ENCODE measurements around the gene LMF2.
"Not testable (repeated sequence)": the region's sequence is repeated elsewhere in the genome, so short reads cannot be mapped to it uniquely, and the experiment has no call there.

LMF2 gene

DNA sequence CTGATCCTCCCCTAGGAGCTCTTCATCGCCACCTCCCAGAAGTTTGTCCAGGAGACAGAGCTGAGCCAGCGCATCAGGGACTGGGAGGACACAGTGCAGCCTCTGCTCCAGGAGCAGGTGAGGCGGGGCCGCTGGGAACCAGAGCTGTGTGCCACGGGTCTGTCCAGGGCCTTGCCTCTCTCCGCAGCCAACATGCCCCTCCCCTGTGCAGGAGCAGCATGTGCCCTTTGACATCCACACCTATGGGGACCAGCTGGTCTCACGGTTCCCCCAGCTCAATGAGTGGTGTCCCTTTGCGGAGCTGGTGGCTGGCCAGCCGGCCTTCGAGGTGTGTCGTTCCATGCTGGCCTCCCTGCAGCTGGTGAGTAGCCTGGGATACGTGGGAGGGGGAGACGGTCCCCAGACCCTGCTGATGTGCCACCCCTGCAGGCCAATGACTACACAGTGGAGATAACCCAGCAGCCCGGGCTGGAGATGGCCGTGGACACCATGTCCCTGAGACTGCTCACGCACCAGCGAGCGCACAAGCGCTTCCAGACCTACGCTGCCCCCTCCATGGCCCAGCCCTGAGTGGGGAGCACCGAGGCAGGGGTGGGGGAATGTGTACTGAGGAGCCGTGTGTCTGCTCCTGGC, 15.4 kb upstream of the LMF2 start:
- DNase-seq: no peak

DNA sequence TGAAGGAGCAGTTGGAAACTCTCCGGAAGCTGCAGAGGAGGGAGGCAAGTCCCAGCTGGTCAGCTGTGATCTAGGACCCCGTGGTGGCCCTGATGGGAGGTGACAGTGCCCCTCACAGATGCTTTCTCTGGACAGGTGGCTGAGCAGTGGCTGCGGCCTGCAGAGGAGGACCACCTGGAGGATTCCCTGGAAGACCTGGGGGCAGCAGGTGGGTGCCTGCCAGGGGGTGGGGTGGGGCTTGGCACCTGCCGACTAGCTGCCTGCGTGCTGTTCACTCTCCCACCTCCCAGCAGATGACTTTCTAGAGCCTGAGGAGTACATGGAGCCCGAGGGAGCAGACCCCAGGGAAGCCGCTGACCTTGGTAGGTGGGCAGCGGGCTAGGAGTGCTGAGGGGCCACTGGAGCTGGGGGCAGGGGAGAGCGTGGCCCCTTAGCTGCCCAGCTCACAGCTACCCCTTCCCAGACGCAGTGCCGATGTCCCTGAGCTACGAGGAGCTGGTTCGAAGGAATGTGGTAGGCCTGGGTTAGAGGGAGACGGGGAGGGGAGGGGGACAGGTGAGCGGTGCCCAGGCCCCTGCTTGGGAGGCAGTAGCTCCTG, 14.8 kb upstream of the LMF2 start:
- DNase-seq: no peak

DNA sequence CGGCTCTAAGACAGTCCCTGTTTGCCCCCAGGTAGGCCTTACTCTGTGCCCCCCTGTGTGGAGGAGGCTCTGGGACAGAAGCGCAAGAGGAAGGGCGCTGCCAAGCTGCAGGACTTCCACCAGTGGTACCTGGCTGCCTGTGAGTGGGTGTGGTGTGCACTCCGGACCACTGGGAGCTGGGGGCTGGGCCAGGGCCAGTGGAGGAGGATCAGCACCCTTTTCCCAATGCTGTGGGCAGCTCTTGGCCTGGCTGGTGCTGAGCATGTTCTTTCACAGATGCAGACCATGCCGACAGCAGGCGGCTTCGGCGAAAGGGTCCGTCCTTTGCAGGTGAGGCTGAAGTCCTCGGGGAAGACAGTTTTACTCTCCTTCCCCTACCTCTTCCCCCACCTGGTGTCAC, 14.2 kb upstream of the LMF2 start:
- DNase-seq: no peak

DNA sequence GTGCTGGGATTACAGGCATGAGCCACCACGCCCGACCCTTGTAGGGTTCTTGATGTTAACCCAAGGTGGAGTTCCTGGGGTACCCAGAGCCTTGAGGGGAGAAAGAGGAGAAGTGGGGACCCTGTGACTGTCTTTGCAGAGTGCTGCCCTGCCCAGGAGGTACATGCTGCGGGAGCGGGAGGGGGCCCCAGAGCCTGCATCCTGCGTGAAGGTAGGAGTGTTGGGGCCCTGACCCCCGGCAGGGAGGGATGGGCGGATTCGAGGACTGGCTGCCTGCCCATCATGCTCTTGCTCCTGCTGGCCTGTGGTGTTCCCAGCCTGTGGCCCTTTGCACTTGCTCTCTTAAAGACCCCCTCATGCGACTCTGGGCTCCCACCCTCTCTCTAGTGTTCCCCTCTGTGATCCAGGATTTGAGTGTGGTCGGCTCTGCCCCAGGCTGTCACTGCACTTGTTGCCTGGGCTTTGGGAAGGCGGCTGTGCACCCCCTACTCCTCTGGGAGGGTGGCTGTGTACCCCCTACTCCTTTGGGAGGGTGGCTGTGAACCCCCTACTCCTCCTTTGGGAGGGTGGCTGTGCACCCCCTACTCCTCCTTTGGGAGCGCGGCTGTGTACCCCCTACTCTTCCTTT, 13.4 kb upstream of the LMF2 start:
- DNase-seq: no peak

DNA sequence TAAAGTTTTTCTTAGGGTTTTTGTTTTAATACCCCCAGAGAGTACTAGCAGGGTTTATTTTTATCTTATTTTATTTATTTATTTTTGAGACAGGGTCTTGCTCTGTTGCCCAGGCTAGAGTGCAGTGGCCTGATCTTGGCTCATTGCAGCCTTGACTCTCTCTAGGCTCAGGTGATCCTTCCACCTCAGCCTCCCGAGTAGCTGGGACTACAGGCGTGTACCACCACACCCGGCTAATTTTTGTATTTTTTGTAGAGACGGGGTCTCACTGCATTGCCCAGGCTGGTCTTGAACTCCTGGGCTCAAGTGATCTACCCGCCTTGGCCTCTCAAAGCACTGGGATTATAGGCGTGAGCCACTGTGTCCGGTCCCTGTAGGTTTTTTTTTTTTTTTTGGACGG, 12.7 kb upstream of the LMF2 start:
- DNase-seq: not testable (repeated sequence)

DNA sequence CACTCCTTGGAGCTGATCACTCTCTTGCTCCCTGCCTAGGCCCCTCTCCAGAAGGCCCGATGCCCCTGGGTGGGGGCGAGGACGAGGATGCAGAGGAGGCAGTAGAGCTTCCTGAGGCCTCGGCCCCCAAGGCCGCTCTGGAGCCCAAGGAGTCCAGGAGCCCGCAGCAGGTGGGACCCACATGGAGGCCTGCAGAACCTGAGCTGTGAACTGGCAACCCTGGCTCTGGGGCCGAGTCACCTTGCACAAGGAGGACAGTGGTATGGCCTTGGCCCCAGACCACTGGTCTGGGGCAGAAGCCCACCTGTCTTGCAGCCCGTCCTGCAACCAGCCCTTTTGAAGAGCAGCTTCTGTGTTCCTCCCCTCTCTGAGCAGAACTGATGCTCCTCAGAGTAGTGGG, 11.6 kb upstream of the LMF2 start:
- no peak for DNase-seq

DNA sequence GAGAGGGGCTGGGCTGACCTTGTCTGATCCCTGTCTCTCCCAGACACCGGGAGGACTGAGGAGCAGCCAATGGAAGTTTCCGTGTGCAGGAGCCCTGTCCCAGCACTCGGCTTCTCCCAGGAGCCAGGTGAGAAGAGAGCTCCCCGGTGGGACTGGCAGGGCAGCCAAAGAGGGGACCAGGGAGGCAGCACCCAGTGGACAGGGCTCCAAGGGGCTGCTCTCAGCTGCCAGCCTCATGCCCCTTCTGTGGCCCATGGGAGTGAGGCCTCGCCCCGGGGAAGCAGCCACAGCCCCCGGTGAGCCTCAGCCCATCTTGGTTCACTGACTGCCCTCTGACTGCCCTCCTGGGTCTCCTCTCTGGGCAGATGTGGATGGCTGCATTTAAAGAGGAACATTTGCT, 11.1 kb upstream of the LMF2 start:
- no peak for DNase-seq

DNA sequence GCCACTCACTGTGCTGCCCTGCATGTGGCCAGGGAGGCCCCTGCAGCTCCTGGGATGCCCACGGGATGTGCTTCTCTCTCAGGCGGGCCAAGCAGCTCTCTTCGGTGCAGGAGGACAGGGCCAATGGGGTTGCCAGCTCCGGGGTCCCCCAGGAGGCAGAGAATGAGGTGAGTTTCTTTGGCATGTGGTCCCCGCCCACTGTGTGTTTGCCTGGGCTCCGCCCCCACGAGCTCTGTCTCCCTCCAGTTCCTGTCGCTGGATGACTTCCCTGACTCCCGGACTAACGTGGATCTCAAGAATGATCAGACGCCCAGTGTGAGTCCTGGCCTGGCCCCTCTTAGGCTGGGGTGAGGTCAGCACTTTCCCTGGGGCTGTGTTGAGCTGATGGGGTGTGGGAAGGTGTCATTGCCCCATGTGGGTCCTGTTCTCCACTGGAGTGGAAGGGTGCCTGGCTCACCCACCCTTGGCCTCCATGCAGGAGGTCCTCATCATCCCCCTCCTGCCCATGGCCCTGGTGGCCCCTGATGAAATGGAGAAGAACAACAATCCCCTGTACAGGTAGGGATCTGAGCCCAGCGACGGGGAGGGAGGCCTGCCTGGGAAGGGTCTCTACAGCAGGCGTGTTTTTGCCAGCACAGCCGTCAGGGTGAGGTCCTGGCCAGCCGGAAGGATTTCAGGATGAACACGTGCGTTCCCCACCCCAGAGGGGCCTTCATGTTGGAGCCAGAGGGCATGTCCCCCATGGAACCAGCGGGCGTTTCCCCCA, 10.2 kb upstream of the LMF2 start:
- no peak for DNase-seq

DNA sequence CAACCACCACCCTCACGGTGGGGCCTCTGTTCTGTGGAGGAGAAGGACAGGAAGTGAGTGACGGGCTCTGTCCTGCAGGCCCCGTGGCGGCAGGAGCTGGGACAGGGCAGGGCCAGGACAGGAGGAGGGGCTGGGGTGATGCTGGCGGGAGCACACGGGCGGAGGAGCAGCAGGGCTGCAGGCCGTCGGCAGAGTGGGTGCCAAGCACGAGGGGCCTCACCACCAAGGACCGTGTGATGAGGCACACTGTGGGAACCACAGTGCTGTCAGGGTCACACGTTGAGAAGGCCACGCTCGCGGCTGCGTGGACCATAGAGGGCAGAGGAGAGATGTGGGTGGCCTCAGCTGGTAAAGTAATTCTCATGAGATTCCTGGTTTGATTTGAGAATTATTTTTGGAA, 9.4 kb upstream of the LMF2 start:
- no peak for DNase-seq

DNA sequence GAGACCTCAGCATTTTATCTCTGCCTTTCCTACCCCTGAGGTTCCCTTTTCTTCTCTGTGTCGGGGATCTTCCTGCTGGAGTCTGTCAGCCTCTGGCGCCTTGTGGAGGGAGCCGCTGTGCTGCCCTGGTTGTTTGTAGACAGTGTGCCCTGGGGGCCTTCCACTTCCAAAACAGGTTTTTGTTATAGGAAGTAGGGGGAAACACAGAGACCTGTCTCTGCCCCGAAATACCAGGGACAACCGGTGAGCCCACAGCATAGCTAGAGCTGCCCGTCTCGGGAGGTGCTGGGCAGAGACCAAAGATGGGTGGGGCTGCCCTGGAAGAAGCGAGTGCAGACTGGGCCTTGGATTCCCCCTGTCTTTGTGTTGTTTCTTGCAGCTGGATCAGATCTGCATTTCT, 8.6 kb upstream of the LMF2 start:
- no peak for DNase-seq

DNA sequence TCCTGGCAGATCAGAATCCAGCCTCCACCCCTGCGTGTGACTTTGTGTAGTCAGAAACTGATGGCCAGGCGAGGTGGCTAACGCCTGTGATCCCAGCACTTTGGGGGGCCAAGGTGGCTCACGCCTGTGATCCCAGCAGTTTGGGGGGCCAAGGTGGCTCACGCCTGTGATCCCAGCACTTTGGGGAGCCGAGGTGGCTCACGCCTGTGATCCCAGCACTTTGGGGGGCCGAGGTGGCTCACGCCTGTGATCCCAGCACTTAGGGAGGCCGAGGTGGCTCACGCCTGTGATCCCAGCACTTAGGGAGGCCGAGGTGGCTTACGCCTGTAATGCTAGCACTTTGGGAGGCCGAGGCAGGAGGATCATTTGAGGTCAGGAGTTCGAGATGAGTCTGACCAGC, 5.7 kb upstream of the LMF2 start:
- no peak for DNase-seq

DNA sequence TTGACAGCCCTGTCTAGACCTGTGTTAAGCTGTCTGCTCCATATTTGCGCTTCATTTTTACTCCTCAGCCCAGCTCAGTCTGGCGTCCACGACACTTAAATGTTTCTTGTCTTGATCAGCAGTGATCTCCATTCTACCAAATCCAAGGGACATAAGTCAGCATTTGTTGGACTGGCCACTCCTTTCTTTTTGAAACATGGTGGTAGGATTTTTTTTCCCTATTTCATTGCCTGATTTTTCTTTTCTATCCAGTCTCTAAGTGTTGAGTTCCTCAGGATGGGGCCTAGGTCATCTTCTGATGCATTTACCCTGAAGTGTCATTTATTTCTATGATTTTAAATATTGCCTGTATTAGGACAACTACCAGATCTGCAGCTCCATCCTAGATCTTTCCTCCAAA, 1.4 kb upstream of the LMF2 start:
- DNase-seq: no peak

DNA sequence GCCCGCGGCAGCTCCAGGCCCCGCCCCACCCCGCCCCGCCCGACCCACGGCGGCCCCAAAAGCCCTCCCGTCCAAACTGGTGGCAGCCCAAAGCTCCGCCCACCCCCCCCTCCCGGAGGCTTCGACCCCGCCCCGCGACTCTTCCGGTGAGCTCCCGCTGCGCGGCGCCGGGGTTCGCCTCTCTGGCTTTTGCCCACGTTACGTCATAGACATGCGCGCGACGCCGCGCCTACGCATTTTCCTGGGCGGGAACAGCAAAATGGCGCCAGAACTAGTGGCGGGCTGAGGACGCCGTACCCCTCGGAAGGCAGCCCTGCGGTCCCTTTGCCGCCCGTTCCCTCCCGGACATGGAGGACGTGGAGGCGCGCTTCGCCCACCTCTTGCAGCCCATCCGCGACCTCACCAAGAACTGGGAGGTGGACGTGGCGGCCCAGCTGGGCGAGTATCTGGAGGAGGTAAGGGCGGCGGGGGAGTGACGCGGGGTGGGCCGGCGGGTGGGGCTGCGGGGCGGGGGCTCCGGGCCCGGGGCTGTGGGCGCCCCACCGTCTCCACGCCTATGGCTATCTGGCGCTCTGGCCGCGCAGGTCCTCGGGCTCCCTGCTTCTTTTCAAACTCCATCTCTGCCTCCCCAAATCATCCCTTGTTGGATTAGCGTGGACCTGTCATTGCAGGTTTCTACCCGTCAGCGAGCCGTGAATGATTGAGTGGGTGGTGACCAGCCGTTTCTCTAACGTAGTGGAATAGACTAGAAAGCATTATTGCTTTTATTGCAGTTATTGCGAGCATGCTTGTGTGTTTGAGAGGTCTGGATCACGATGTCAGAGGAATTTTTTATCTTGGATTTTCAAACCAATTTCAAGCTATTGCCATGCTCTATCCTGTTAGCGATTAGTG, 736 bp upstream of the LMF2 start, which contains the start of gene NCAPH2:
Gene NCAPH2, plus strand, starts transcription at position 234 of the 894 bp plus-strand sequence. Its CDS starts 114 bp downstream, at position 348.
- DNase-seq: peak; percentile 97

DNA sequence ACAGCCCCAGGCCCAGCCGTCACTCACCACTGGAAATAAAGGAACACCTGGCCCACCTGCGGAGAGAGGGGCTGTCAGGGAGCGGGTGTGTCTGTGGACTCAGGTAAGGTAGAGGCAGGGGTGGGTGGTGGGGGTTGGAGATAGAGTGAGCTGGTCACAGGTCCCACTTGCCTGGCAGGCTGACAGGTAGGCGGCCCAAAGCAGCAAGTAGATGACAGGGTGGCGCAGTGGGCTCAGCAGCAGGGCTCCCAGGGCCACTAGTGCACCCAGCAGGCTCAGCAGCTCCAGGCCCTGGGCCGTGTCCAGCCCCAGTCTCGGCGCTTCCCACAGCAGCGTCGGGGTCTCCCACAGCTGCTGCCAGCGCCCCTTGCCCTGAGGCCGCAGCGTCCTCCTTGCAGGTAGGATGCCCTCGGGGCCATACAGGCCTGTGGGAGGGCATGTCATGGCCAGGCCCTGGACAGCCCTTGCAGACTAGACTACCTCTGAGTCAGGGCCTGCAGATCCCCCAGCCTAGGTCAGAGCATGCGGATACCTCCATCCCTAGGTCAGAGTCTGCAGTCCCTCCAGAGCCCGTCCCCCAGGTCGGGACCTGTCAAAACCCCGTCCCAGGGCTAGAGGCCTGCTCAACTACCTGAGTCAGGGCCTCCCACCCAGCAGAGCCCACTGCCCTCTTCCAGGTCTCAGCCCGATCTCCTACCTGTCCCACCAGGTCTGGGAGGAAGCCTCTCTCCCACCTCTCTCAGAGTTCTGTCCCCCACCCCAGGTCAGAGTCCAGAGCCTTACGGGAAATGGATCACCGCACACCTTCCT, 686 bp downstream of the LMF2 start:
- DNase-seq: no peak

DNA sequence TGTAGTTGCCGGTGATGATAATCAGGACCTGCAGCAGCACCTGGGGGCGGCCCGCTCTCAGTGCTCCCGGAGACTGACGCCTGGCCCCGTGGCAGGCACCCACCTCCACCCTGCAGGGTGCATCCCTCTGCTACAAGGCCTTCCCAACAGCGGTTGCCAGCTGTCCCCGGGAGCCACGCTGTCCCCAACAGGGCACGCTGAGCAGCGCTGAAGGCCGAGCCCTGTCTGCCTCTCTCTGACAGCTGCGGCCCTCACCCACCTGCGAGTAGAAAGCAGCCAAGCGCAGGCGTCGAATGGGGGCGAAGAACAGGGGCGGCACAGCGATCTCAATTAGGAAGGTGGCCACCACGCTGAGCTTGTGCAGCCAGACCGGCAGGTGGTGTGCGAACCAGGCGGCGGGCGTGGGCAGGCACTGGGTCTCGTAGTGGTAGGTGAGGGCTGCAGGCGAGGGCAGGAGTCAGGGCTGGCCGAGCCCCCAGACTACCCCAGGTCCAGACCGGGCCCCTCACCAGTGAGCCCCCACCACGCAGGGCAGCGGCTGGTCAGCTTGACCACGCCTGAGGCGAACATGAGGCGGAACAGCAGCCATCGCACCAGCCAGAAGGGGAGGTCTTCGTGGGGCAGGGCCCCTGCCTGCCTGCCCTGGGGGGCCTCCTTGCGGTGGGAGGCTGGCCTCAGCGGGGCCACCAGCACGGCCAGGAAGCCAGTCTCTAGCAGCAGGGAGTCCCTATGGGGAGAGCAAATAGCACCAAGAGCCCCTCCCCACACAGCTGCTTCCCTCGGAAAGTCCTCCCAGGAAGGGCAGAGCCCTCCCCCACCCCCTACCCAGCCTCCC, 1.5 kb downstream of the LMF2 start:
- DNase-seq: no peak

DNA sequence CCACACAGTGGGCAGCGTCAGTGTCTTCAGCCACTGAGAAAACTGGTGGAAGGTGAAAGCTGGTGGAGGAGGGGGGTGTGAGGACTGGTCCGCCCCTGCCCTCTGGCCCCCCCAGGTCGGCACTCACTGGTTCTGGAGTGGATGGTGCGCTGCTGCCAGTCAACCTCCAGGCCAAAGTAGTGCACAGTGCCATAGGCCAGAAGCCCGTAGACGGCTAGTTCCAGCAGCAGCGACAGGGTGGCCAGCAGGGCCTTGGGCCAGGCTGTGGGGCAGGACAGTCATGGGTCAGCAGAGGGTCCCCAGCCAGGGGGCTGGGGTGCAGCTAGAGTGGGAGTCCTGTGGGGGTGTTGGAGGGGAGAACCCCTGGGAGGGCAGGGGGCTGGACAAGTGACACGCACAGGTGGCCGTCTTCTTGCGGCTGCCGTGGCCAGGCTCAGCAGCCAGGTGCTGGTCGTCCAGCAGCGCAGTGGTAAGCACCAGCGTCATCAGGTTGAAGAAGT, 2.2 kb downstream of the LMF2 start:
- no peak for DNase-seq

DNA sequence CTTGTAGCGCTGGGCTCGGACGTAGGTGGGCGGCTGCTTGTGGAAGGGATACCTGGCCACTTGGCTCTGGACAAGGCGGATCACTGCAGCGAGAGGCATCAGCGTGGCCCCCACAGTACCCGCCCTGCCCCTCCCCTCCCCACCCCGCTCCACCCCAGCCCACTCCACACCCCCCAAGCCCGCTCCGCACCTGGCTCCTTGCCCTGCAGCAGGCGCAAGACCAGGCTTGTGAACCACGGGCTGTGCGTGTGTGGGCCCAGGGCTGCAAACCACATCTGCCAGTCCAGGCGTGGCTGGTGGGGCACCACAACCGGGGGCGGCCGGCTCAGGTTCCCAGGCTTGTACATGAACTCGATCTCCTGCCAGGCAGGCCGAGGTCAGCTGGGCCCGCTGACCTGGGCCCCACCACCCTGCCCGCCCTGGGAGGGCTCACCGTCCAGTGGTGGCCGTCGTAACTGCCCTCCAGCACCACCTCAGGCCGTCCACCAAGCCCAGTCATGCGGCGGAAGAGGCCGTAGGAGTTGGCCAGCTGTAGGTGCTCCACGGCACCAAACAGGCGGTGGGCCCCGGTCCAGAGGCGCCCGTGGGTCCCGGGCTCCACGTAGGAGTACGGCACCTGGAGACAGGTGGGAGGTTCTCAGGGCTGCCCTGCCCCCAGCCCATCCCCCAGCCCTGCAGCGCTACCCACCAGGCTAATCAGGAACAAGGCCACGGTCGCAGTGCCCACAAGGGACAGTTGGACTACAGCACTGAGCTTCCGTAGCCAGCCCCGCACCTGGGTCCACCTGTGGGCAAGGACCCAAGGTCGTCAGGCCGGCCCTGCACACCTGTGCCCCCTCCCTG, 2.9 kb downstream of the LMF2 start:
- DNase-seq: no peak

DNA sequence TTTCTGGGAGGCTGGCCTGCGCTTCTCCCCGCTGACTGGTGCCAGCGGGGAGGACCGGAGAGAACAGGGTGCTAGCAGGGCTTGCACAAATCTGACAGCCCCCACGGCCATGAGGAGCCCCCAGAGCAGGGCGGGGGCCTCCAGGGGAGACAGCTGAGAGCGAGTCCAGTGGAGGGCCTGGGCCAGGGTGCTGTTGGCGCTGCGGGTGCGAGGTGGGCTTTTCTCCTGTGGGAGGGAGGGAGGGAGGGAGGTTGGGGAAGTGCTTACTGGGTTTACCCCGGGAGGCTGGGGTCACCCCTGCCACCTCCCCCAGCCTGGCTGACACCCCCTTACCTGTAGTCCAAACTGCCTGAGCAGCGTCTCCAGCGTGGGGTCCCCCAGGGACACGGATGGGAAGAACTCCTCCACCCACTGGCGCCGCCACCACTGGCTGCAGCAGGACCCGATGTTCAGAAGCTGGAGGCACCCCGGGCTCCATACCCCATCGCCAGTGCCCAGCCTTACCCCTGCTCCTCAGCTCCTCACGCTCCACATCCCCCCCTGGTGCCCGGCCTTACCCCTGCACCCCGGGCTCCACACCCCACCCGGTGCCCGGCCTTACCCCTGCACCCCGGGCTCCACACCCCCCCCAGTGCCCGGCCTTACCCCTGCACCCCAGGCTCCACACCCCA, 3.9 kb downstream of the LMF2 start:
- no peak for DNase-seq
